SH-SY5Y (cell line): ENCODE data around the gene ADAMTS4.

Experiments
- GATA2 ChIP-seq: IDR thresholded peaks from 2 replicates; pipeline ENCODE4 v1.6.1; 2011; ENCODE audit warnings: mild to moderate bottlenecking, low read depth, low read length
- GATA3 ChIP-seq: IDR thresholded peaks from 2 replicates; pipeline ENCODE4 v1.6.1; 2011; ENCODE audit warnings: low read depth, mild to moderate bottlenecking, low read length, moderate library complexity

DNA sequence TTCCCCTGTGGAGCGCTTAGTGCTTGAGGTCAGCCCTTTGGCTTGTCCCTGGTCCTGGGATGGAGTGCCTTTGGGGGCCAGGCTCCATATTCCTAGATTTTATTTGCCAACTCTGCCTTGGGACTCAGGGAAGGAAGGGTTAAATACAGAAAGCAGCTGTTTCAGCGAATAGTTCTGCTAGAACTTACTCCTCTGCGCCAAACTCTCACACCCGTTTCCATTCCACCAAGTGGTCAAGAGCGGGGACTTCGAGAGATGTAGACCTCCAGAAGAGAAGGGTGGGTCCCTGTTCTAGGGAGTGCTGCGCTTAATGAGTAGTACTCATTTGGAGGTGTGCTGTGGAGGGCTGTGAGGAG is 26.3 kb upstream of the ADAMTS4 start:
- no peak for TF ChIP-seq GATA2
- TF ChIP-seq GATA3: no peak
